ENCODE data around the gene TRPC4. TPM values are rescaled to one million over a fixed set of nuclear protein-coding genes. Genes with fewer than 3 reads are reported as not detected.
A peak's percentile ranks its signal among the peaks of the same experiment; 100 is the strongest.

The TRPC4 gene
- total and polyA plus RNA-seq, 4 donors: 1.3 to 11.3 (median 3.5) TPM

DNA sequence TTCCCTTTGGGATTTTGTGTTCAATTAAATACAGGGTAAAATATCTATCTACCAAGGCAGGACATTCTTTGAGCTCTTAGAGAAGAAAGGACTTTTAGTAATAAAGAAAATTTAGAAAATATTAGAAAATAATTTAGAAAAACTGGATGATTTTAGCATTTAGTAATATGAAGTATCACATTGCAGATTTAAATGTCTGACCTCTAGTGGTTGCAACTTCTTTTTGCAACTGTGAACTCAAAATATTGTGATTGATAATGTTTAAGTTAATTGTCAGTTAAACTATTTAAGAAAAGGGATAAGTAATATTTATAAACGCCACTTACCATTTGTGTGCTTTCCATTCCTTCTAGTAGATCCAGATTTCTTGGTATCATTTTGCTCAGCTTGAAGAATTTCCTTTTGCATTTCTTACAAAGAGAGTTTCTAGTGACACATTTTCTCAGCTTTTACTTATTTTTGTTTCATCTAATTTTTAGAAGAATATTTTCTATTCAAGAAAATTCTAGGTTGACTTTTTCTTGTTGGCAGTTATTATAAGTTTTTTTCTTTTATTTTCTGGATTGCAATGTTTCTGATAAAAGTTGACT is 260.7 kb downstream of the TRPC4 start:
- Histone ChIP-seq H3K36me3 (ENCODE audit: control insufficient read depth in 1 of 2, insufficient read depth in 2 of 2, low read length in 1 of 2) (no peaks in the 10 kb centered on the region), H3K4me1 (ENCODE audit: control insufficient read depth in 1 of 2, insufficient read depth in 2 of 2, low read length in 2 of 2) (no peaks in the 10 kb centered on the region), H3K27ac (ENCODE audit: low read depth in 1 of 2, low read length in 2 of 2) (no peak overlapping the region), H3K27me3 (ENCODE audit: control insufficient read depth in 1 of 2, insufficient read depth in 2 of 2, low read length in 1 of 2) (no peaks in the 10 kb centered on the region), H3K9me3 (ENCODE audit: control insufficient read depth, low read length) (no peaks in the 10 kb centered on the region), H3K4me3 (ENCODE audit: low read length in 2 of 2) (no peak overlapping the region)
- ATAC-seq (ENCODE audit: low FRiP score) (no peak), DNase-seq (no peak)
- 52 to 58% methylated on average over 1 of the region's 1 CpG for WGBS, 2 donors
- intact Hi-C loops (cut with DNase I): loop anchor here in 1 of 2 donors (10.0 kb wide), 2 partner anchors 374 to 534 kb away; no protein-coding TSS in a partner anchor

DNA sequence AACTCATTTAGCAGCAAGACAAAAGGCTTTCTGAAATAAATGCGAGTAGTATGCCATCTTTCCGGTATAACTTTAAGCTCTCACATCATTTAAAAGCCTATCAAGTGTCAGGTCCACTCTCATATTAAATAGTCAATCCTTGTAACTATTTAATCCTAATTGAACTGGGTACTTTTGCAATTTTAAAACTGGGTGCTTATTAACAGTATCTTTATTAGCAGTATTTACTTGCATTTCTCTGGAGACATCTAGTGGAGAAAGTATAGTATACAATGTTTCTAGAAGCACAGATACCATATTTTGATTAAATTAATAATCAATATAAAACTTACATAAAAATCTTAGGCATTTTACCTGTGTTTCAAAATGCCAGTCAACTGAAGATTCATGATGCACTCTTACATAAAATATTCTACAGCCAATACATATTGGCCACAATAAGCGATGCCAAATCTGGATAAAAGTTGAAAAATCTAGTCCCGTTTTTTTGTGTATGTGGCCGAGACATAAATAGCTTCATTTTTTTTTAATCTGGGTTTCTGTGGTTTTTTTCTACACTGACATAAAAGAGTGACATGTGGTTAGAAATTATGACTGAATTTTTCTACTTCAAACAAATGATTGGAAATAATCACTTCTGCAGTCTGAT is 266.7 kb downstream of the TRPC4 start:
- ATAC-seq (ENCODE audit: low FRiP score): peak; percentile 66
- Histone ChIP-seq H3K27ac (ENCODE audit: low read depth in 1 of 2, low read length in 2 of 2) (no peak overlapping the region), H3K9me3 (ENCODE audit: control insufficient read depth, low read length) (no peaks in the 10 kb centered on the region), H3K36me3 (ENCODE audit: control insufficient read depth in 1 of 2, insufficient read depth in 2 of 2, low read length in 1 of 2) (no peaks in the 10 kb centered on the region), H3K4me3 (ENCODE audit: low read length in 2 of 2) (no peak overlapping the region), H3K27me3 (ENCODE audit: control insufficient read depth in 1 of 2, insufficient read depth in 2 of 2, low read length in 1 of 2) (no peaks in the 10 kb centered on the region), H3K4me1 (ENCODE audit: control insufficient read depth in 1 of 2, insufficient read depth in 2 of 2, low read length in 2 of 2) (peaks cover 0 to 3% of the 10 kb centered on the region in 2 donors)
- no peak for DNase-seq
- WGBS, 2 donors: 44 to 45% methylated on average over 5 of the region's 5 CpGs
- intact Hi-C loops (cut with DNase I): loop anchor here (2.0 to 10.0 kb wide), 4 partner anchors 368 to 528 kb away; partner anchors contain the start of gene CSNK1A1L (in 1 of the 2)

DNA sequence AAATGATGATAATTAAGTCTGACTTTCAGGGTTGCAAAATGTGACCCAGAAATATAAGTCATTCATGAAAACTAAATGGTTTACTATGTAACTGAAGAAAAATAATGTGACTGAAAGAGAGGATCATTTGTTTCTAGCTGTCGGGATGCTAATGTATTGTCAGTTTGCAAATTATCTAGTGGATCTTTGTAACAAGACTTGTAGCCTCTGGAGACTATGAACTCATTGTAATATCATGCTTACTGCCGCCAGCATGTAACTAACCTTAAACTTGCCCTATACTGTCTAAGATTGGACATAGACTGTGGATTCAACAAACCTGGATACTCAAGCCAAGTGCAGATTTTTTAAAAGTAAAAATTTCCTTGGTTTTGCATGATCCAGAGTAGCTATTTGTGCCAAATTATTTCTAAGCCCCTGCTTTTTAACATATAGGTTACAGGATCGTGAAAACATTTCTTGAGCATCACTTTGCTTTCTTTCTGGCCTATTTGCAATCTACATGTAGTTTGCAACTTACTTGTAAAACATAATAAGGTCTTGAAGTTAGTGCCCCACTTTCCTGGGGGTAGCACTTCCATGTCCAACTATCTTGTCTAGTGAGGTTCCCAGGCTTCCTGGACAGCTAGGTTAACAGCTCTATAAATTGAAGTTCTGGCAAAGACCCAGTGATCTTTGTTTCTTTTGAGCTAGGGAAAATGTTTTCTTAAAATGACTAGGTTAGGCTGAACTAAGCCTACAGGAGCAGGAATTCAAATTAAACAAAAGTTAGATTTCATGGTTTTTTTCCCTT is 267.7 kb downstream of the TRPC4 start:
- H3K4me3 ChIP-seq (ENCODE audit: low read length in 2 of 2): no peak overlapping the region
- no peaks in the 10 kb centered on the region for H3K36me3 ChIP-seq (ENCODE audit: control insufficient read depth in 1 of 2, insufficient read depth in 2 of 2, low read length in 1 of 2)
- no peaks in the 10 kb centered on the region for H3K27me3 ChIP-seq (ENCODE audit: control insufficient read depth in 1 of 2, insufficient read depth in 2 of 2, low read length in 1 of 2)
- no peak for ATAC-seq (ENCODE audit: low FRiP score)
- peaks cover 0 to 3% of the 10 kb centered on the region in 2 donors for H3K4me1 ChIP-seq (ENCODE audit: control insufficient read depth in 1 of 2, insufficient read depth in 2 of 2, low read length in 2 of 2)
- 59 to 62% methylated on average over 3 of the region's 3 CpGs for WGBS, 2 donors
- intact Hi-C loops (cut with DNase I): loop anchor here (2.0 to 10.0 kb wide), 4 partner anchors 367 to 527 kb away; partner anchors contain the start of gene CSNK1A1L (in 1 of the 2)
- no peaks in the 10 kb centered on the region for H3K9me3 ChIP-seq (ENCODE audit: control insufficient read depth, low read length)
- DNase-seq: no peak
- H3K27ac ChIP-seq (ENCODE audit: low read depth in 1 of 2, low read length in 2 of 2): no peak overlapping the region

DNA sequence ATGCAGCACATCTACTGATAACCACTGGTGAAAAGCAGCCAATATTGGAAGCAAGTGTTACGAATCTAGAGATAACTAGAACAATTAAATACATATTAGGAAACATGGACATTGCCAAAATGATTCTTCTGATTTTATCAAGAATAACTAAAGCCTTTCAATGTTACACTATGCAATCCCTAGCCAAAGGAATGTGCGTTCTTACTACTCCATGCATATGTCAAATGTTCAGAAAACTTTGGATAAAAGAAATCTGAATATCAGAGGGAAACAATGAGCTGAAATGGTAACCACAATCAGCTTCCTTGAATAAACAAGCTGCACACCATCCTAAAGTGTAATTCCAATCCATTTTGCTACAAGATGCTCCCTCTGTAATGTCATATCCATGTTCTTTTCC is 270.1 kb downstream of the TRPC4 start:
- Histone ChIP-seq H3K36me3 (ENCODE audit: control insufficient read depth in 1 of 2, insufficient read depth in 2 of 2, low read length in 1 of 2) (no peaks in the 10 kb centered on the region), H3K27ac (ENCODE audit: low read depth in 1 of 2, low read length in 2 of 2) (no peak overlapping the region), H3K9me3 (ENCODE audit: control insufficient read depth, low read length) (no peaks in the 10 kb centered on the region), H3K27me3 (ENCODE audit: control insufficient read depth in 1 of 2, insufficient read depth in 2 of 2, low read length in 1 of 2) (no peaks in the 10 kb centered on the region), H3K4me3 (ENCODE audit: low read length in 2 of 2) (no peak overlapping the region), H3K4me1 (ENCODE audit: control insufficient read depth in 1 of 2, insufficient read depth in 2 of 2, low read length in 2 of 2) (peaks cover 0 to 3% of the 10 kb centered on the region in 2 donors)
- WGBS, 2 donors: 47 to 60% methylated on average over 2 of the region's 2 CpGs
- intact Hi-C loops (cut with DNase I): no loop called here
- DNase-seq (no peak), ATAC-seq (ENCODE audit: low FRiP score) (no peak)

DNA sequence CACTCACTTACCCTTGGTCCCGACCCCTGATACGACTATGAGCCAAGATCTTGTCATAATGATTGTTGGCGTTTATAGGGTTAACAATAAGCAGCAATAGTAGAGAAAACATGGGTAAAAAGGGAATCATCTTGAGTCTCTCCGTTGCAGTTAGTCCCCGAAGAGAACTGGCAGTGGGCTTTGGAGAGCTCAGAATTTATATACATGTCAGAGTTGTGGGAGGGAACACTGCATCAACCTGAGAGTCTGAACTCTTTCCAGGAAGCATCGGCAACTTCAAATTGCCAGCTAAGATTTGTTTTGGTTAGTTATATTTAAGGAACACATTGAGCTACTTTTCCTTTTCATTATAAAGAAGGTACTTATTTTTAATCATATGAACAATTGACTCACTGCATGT is 271.0 kb downstream of the TRPC4 start, which contains the start of gene POSTN:
Gene POSTN, minus strand, starts transcription at position 172 of the 400 bp plus-strand sequence. Its CDS starts 42 bp downstream, at position 130.
- Histone ChIP-seq H3K4me1 (ENCODE audit: control insufficient read depth in 1 of 2, insufficient read depth in 2 of 2, low read length in 2 of 2) (peaks cover 0 to 3% of the 10 kb centered on the region in 2 donors), H3K4me3 (ENCODE audit: low read length in 2 of 2) (peak within 1 kb of the TSS in 1 of 2 donors; percentile 20), H3K27ac (ENCODE audit: low read depth in 1 of 2, low read length in 2 of 2) (no peak within 1 kb of the TSS), H3K36me3 (ENCODE audit: control insufficient read depth in 1 of 2, insufficient read depth in 2 of 2, low read length in 1 of 2) (no peaks in the 10 kb centered on the region), H3K27me3 (ENCODE audit: control insufficient read depth in 1 of 2, insufficient read depth in 2 of 2, low read length in 1 of 2) (no peaks in the 10 kb centered on the region), H3K9me3 (ENCODE audit: control insufficient read depth, low read length) (no peaks in the 10 kb centered on the region)
- intact Hi-C loops (cut with DNase I): no loop called here
- 7 to 9% methylated on average over 6 of the region's 6 CpGs for WGBS, 2 donors
- DNase-seq (no peak), ATAC-seq (ENCODE audit: low FRiP score) (no peak)

DNA sequence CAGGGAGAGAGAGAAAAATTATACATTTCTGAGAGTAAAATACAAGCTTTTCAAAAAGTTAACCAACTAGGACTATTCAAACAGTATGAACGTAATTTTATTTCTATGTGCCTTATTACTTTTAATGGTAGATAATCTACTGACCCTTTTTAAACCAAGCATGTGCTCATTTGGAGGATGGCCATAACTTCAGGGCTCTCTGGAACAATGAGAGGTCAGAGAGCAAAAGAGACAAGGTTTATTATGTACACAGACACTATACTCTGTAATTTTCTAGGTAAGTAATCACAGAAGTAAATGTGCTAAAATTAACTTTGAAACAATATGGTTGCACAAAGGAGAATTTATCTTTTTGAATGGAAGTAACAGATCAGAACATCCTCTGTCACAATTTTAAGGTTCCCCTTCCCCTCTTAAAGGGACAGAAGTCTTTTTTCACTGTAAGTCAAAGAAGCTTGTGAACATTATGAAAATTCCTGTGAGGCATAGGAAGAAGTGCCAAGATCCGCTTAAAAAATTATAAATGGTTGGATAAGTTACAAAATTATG is 272.0 kb downstream of the TRPC4 start:
- H3K36me3 ChIP-seq (ENCODE audit: control insufficient read depth in 1 of 2, insufficient read depth in 2 of 2, low read length in 1 of 2): no peaks in the 10 kb centered on the region
- H3K4me3 ChIP-seq (ENCODE audit: low read length in 2 of 2): peak overlapping the region in 1 of 2 donors; percentile 20
- H3K27ac ChIP-seq (ENCODE audit: low read depth in 1 of 2, low read length in 2 of 2): no peak overlapping the region
- intact Hi-C loops (cut with DNase I): no loop called here
- DNase-seq: no peak
- 21 to 30% methylated on average over 2 of the region's 2 CpGs for WGBS, 2 donors
- no peaks in the 10 kb centered on the region for H3K9me3 ChIP-seq (ENCODE audit: control insufficient read depth, low read length)
- H3K27me3 ChIP-seq (ENCODE audit: control insufficient read depth in 1 of 2, insufficient read depth in 2 of 2, low read length in 1 of 2): no peaks in the 10 kb centered on the region
- H3K4me1 ChIP-seq (ENCODE audit: control insufficient read depth in 1 of 2, insufficient read depth in 2 of 2, low read length in 2 of 2): peaks cover 0 to 3% of the 10 kb centered on the region in 2 donors
- ATAC-seq (ENCODE audit: low FRiP score): no peak

DNA sequence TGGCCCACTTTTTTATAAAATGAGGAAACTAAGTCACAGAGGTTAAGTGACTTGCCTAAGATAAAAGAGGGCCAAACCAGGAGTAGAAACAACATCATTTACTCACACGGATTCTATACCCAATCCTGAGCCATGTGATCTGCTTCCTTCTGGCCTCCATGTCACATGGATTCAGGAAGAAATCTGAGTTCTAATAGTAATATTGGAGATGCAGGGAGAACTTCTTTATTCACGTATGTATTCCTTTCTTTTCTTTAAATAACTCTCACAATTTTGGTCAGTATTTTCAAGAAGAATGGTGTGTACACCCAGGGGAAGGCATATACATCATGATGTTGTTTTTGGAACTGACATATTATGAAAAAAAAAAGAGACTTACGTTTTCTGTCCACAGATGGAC is 272.8 kb downstream of the TRPC4 start:
- Histone ChIP-seq H3K27ac (ENCODE audit: low read depth in 1 of 2, low read length in 2 of 2) (no peak overlapping the region), H3K9me3 (ENCODE audit: control insufficient read depth, low read length) (no peaks in the 10 kb centered on the region), H3K4me1 (ENCODE audit: control insufficient read depth in 1 of 2, insufficient read depth in 2 of 2, low read length in 2 of 2) (peaks cover 0 to under 1% of the 10 kb centered on the region in 2 donors), H3K4me3 (ENCODE audit: low read length in 2 of 2) (peak overlapping the region in 1 of 2 donors; percentile 10), H3K27me3 (ENCODE audit: control insufficient read depth in 1 of 2, insufficient read depth in 2 of 2, low read length in 1 of 2) (no peaks in the 10 kb centered on the region), H3K36me3 (ENCODE audit: control insufficient read depth in 1 of 2, insufficient read depth in 2 of 2, low read length in 1 of 2) (no peaks in the 10 kb centered on the region)
- intact Hi-C loops (cut with DNase I): no loop called here
- ATAC-seq (ENCODE audit: low FRiP score) (no peak), DNase-seq (no peak)
- 11 to 20% methylated on average over 3 of the region's 3 CpGs for WGBS, 2 donors

DNA sequence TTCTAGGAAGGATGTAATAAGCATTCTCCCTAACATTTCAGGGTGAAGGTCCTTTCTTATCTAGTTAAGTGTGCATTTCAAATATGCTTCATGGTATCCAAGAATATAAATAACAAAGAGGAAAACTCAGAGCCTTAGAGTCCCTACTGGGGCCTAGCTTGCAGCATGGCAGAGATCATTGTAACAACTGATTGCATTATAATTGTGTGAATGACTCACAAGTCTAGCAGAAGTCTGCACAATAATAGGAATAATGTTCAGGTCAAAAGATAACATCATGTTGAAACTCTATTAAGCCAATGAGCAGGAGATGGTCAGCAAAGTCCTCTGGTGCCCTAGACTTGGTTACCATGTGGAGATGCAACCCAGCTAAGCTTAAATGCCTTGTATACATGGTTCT is 274.4 kb downstream of the TRPC4 start:
- no peak for ATAC-seq (ENCODE audit: low FRiP score)
- intact Hi-C loops (cut with DNase I): no loop called here
- H3K36me3 ChIP-seq (ENCODE audit: control insufficient read depth in 1 of 2, insufficient read depth in 2 of 2, low read length in 1 of 2): no peaks in the 10 kb centered on the region
- H3K4me3 ChIP-seq (ENCODE audit: low read length in 2 of 2): no peak overlapping the region
- DNase-seq: no peak
- H3K27ac ChIP-seq (ENCODE audit: low read depth in 1 of 2, low read length in 2 of 2): no peak overlapping the region
- H3K4me1 ChIP-seq (ENCODE audit: control insufficient read depth in 1 of 2, insufficient read depth in 2 of 2, low read length in 2 of 2): no peaks in the 10 kb centered on the region
- H3K9me3 ChIP-seq (ENCODE audit: control insufficient read depth, low read length): no peaks in the 10 kb centered on the region
- H3K27me3 ChIP-seq (ENCODE audit: control insufficient read depth in 1 of 2, insufficient read depth in 2 of 2, low read length in 1 of 2): no peaks in the 10 kb centered on the region

Data from aorta (tissue), 5 donors.